GM23248 (cell line): ENCODE results near the gene MDFIC.

ENCODE experiments used
- EZH2 ChIP-seq: fragments of 200-600 bp; sonication (generic); IDR thresholded peaks from 2 replicates; pipeline ENCODE4 v1.6.1; 2018; ENCODE audit warnings: antibody characterized with exemption, mild to moderate bottlenecking; ENCODE audit not compliant: insufficient read depth, poor library complexity, severe bottlenecking
- EZH2phosphoT487 ChIP-seq: fragments of 200-600 bp; sonication (generic); IDR thresholded peaks from 2 replicates; pipeline ENCODE4 v1.6.1; 2018; ENCODE audit warnings: antibody characterized with exemption, moderate library complexity, mild to moderate bottlenecking, low read depth; ENCODE audit not compliant: insufficient read depth

DNA sequence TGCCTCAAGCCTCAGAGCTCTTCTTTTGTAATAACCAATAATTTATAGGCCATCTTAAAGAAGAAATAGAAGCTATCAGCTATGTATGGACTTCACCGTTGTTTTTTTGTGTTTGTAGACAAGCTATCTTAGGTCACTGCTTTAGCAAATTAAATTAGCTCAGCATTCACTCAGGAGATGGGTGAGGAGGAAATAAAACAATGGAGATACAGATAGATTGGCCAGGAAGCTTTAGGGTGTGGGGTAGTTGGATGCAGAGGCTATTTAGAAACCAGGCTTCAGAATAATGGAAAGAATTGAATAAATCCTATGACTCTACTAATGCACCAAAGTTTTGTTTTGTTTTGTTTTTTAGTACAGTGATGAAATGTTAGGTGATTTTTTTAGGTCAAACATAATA lies 66.1 kb downstream of the MDFIC start:
- TF ChIP-seq EZH2 = no peak
- TF ChIP-seq EZH2phosphoT487 = no peak
